OCI-LY1 (cell line): ENCODE data around the gene ADARB2.

Source experiments
- CTCF ChIP-seq: fragments of 200-600 bp; sonication (generic), shearing (Covaris generic); IDR thresholded peaks from 2 replicates; pipeline ENCODE4 v1.5.1; 2017; ENCODE audit warnings: mild to moderate bottlenecking, antibody characterized with exemption, low read length, moderate library complexity, mixed read lengths
- EZH2 ChIP-seq: fragments of 200-600 bp; sonication (generic), shearing (Covaris generic); IDR thresholded peaks from 2 replicates; pipeline ENCODE4 v1.8.0; 2017; ENCODE audit warnings: borderline replicate concordance, mixed run types, mild to moderate bottlenecking, antibody characterized with exemption, low read length, moderate library complexity, mixed read lengths

GRCh38 chr10:1205450-1206030 is 531.8 kb downstream of the ADARB2 start:
- TF ChIP-seq CTCF (no peak), EZH2 (no peak)
